ENCODE data around the gene MYCBP2.

MYCBP2 gene

GRCh38 chr13:77177646-77178045 lies 149.2 kb downstream of the MYCBP2 start:
- ChIA-PET POLR2A (no interaction called here), CTCF (interaction anchor here (0.6 kb wide), 1 partner anchor 15 kb away, joined by 5 read pairs; no protein-coding TSS in a partner anchor)
- Histone ChIP-seq H3K9me3 (ENCODE audit: control insufficient read depth, insufficient read depth, low read depth, low read length) (no peaks in the 10 kb centered on the region), H3K27ac (ENCODE audit: extremely low read depth, low read depth, low read length) (no peak overlapping the region), H3K4me1 (ENCODE audit: control insufficient read depth, insufficient read depth, low read length) (no peaks in the 10 kb centered on the region), H3K36me3 (ENCODE audit: control insufficient read depth in 2 of 2, insufficient read depth in 1 of 2, low read length in 2 of 2) (peaks cover 0 to 71% of the 10 kb centered on the region in 2 experiments; a peak in 2 of 3 replicates), H3K4me3 (ENCODE audit: low read depth, low read length) (no peak overlapping the region)
- TF ChIP-seq ZNF426 (tag by site-specific recombination; IDR thresholded peaks at IDR 0.05) (no peak), ZNF169 (tag by site-specific recombination; IDR thresholded peaks at IDR 0.05) (no peak), ZNF132 (tag by site-specific recombination; IDR thresholded peaks at IDR 0.05; ENCODE audit: borderline replicate concordance) (no peak), IKZF3 (tag by site-specific recombination; IDR thresholded peaks at IDR 0.05) (no peak), PRDM10 (tag by site-specific recombination; IDR thresholded peaks at IDR 0.05) (no peak), ZBTB8A (tag by site-specific recombination; IDR thresholded peaks at IDR 0.05) (no peak), YY1 (tag by site-specific recombination; IDR thresholded peaks at IDR 0.05) (no peak), ZNF112 (tag by site-specific recombination; IDR thresholded peaks at IDR 0.05) (no peak), ZNF623 (tag by site-specific recombination; IDR thresholded peaks at IDR 0.05) (no peak)
- TF ChIP-seq, protein P1, sequence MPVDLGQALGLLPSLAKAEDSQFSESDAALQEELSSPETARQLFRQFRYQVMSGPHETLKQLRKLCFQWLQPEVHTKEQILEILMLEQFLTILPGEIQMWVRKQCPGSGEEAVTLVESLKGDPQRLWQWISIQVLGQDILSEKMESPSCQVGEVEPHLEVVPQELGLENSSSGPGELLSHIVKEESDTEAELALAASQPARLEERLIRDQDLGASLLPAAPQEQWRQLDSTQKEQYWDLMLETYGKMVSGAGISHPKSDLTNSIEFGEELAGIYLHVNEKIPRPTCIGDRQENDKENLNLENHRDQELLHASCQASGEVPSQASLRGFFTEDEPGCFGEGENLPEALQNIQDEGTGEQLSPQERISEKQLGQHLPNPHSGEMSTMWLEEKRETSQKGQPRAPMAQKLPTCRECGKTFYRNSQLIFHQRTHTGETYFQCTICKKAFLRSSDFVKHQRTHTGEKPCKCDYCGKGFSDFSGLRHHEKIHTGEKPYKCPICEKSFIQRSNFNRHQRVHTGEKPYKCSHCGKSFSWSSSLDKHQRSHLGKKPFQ (tag by site-specific recombination; IDR thresholded peaks at IDR 0.05), result no peak

DNA sequence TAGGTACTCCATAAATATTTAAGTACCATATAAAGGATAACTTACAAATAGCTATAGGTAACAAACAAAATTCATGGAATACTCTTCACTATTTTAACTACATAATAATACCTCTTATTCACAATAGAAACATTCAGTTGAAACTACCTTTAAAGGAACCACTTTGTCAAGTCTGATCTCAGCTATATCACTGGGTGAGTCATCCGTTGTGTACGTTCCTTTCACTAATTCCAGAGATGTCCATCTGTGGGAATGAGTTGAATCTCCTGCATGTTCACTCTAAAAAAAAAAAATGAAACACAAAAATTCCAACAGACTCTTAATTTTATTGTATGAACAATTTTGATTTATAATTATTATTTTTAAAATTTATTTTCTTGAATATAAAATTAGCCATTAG lies 150.5 kb downstream of the MYCBP2 start:
- Histone ChIP-seq H3K27ac (ENCODE audit: extremely low read depth, low read depth, low read length) (no peak overlapping the region), H3K36me3 (ENCODE audit: control insufficient read depth in 2 of 2, insufficient read depth in 1 of 2, low read length in 2 of 2) (peaks cover 0 to 72% of the 10 kb centered on the region in 2 experiments; a peak in 2 of 3 replicates), H3K9me3 (ENCODE audit: control insufficient read depth, insufficient read depth, low read depth, low read length) (no peaks in the 10 kb centered on the region), H3K4me3 (ENCODE audit: low read depth, low read length) (no peak overlapping the region), H3K4me1 (ENCODE audit: control insufficient read depth, insufficient read depth, low read length) (no peaks in the 10 kb centered on the region)
- TF ChIP-seq ZNF449 (tag by site-specific recombination; IDR thresholded peaks at IDR 0.05) (no peak), ZNF311 (tag by site-specific recombination; IDR thresholded peaks at IDR 0.05; ENCODE audit: borderline replicate concordance) (no peak), ZNF654 (tag by site-specific recombination; IDR thresholded peaks at IDR 0.05; ENCODE audit: low read depth) (no peak), ZNF174 (tag by site-specific recombination; IDR thresholded peaks at IDR 0.05) (no peak)
- TF ChIP-seq, protein P2, sequence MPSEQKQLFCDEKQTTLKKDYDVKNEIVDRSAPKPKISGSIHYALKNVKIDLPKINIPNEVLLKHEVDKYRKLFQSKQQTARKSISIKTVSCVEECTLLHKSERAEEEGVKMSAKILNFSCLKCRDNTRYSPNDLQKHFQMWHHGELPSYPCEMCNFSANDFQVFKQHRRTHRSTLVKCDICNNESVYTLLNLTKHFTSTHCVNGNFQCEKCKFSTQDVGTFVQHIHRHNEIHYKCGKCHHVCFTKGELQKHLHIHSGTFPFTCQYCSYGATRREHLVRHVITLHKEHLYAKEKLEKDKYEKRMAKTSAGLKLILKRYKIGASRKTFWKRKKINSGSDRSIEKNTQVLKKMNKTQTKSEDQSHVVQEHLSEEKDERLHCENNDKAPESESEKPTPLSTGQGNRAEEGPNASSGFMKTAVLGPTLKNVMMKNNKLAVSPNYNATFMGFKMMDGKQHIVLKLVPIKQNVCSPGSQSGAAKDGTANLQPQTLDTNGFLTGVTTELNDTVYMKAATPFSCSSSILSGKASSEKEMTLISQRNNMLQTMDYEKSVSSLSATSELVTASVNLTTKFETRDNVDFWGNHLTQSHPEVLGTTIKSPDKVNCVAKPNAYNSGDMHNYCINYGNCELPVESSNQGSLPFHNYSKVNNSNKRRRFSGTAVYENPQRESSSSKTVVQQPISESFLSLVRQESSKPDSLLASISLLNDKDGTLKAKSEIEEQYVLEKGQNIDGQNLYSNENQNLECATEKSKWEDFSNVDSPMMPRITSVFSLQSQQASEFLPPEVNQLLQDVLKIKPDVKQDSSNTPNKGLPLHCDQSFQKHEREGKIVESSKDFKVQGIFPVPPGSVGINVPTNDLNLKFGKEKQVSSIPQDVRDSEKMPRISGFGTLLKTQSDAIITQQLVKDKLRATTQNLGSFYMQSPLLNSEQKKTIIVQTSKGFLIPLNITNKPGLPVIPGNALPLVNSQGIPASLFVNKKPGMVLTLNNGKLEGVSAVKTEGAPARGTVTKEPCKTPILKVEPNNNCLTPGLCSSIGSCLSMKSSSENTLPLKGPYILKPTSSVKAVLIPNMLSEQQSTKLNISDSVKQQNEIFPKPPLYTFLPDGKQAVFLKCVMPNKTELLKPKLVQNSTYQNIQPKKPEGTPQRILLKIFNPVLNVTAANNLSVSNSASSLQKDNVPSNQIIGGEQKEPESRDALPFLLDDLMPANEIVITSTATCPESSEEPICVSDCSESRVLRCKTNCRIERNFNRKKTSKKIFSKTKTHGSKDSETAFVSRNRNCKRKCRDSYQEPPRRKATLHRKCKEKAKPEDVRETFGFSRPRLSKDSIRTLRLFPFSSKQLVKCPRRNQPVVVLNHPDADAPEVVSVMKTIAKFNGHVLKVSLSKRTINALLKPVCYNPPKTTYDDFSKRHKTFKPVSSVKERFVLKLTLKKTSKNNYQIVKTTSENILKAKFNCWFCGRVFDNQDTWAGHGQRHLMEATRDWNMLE (tag by site-specific recombination; conservative IDR thresholded peaks at IDR 0.05; ENCODE audit: low read depth), result no peak
- ChIA-PET CTCF (no interaction called here), POLR2A (no interaction called here)

Data from HEK293 (cell line).